Measurements from ENCODE around the gene PGBD4. TPM values are rescaled to one million over a fixed set of nuclear protein-coding genes. Genes with fewer than 3 reads are reported as not detected.

PGBD4 gene
- total RNA-seq, 1 experiment from 2014 or later: 1.5 TPM

DNA sequence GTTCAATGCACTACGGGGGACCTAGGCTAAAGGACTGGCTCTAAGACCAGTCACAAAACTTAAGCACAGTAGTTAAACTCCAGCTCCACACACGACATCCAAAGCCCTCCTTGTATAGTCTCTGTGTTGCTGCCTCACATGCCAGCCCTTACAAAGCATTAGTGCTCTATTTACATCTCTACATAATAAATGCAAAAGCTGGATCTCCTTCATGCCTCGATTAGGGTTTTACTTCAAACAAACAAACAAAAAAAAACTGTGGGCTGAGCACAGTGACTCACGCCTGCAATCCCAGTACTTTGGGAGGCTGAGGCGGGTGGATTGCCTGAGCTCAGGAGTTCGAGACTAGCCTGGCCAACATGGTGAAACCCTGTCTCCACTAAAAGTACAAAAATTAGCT, 9.6 kb downstream of the PGBD4 start:
- DNase-seq: no peak
- no peaks in the 10 kb centered on the region for H3K27me3 Mint-ChIP-seq (ENCODE audit: insufficient read depth, unreplicated experiment)
- BruUV-seq (replicated peaks): no TSS peak
- no peaks in the 10 kb centered on the region for H3K9me3 ChIP-seq
- no peak overlapping the region for H3K4me3 ChIP-seq (ENCODE audit: low read depth, low read length)
- ChIA-PET CTCF (interaction anchor here (0.6 to 1.0 kb wide), 2 partner anchors 55 to 256 kb away, joined by 3 read pairs; partner anchors contain the start of gene LPCAT4), POLR2A (no interaction called here)
- no peaks in the 10 kb centered on the region for H3K36me3 ChIP-seq (ENCODE audit: control insufficient read depth, insufficient read depth, low read length)
- intact Hi-C loops (cut with micrococcal nuclease; ENCODE audit: unreplicated experiment): no loop called here
- no peak overlapping the region for H3K4me3 Mint-ChIP-seq (ENCODE audit: unreplicated experiment)
- H3K36me3 Mint-ChIP-seq (ENCODE audit: insufficient read depth, unreplicated experiment): no peaks in the 10 kb centered on the region
- H3K27ac Mint-ChIP-seq (ENCODE audit: unreplicated experiment): no peak overlapping the region
- TF ChIP-seq, protein P1, sequence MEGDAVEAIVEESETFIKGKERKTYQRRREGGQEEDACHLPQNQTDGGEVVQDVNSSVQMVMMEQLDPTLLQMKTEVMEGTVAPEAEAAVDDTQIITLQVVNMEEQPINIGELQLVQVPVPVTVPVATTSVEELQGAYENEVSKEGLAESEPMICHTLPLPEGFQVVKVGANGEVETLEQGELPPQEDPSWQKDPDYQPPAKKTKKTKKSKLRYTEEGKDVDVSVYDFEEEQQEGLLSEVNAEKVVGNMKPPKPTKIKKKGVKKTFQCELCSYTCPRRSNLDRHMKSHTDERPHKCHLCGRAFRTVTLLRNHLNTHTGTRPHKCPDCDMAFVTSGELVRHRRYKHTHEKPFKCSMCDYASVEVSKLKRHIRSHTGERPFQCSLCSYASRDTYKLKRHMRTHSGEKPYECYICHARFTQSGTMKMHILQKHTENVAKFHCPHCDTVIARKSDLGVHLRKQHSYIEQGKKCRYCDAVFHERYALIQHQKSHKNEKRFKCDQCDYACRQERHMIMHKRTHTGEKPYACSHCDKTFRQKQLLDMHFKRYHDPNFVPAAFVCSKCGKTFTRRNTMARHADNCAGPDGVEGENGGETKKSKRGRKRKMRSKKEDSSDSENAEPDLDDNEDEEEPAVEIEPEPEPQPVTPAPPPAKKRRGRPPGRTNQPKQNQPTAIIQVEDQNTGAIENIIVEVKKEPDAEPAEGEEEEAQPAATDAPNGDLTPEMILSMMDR (IDR thresholded peaks at IDR 0.05; ENCODE audit: insufficient read depth in 1 of 2, low read depth in 1 of 2, low read length in 1 of 2, severe bottlenecking in 1 of 2, unreplicated experiment in 1 of 2): no peak
- H3K4me1 Mint-ChIP-seq (ENCODE audit: low read depth, unreplicated experiment): no peaks in the 10 kb centered on the region
- H3K9me3 Mint-ChIP-seq (ENCODE audit: unreplicated experiment): no peaks in the 10 kb centered on the region
- no peaks in the 10 kb centered on the region for H3K27me3 ChIP-seq (replicated peaks; ENCODE audit: control insufficient read depth, insufficient read depth, low read length)
- no peaks in the 10 kb centered on the region for H3K4me1 ChIP-seq

DNA sequence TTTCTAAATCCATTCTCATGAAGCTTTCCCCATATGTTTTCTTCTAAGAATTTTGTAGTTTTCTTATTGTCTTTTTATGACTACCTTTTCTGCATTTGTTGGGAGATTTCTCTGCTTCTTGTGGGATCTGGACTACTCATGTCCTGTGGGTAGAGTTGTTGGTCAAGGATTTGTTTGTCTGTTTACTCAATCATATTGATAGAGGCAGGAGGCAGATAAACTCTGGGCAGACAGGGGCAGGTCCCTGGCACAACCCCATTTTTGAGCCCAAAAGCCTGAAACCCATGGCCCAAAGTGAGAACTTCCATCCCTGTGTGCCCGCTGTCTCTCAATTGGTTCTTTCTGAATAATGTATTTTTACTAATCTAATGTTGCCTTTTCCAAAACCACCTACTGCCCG, 12.3 kb downstream of the PGBD4 start:
- intact Hi-C loops (cut with micrococcal nuclease; ENCODE audit: unreplicated experiment): no loop called here

DNA sequence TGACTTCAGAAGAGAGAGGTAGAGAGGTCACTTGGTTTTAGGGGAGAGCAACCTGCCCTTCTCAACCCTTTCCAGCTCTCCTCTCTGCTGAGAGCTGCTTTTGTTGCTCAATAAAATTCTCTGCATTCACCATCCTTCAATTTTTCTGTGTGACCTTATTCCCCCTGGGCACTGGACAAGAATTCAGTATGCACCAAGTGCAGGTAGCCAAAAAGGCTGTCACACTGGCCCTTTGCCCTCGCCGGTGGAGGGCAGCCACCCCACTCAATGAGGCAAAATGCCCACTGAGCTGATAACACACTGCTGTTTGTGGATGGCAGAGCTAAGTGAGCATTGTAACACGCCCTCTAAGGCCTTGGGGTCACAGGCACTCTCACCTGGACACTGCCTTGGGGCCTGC, 12.9 kb downstream of the PGBD4 start:
- Mint-ChIP-seq H3K4me1 (ENCODE audit: low read depth, unreplicated experiment) (no peaks in the 10 kb centered on the region), H3K4me3 (ENCODE audit: unreplicated experiment) (no peak overlapping the region), H3K27me3 (ENCODE audit: insufficient read depth, unreplicated experiment) (no peaks in the 10 kb centered on the region), H3K9me3 (ENCODE audit: unreplicated experiment) (no peaks in the 10 kb centered on the region), H3K27ac (ENCODE audit: unreplicated experiment) (no peak overlapping the region), H3K36me3 (ENCODE audit: insufficient read depth, unreplicated experiment) (no peaks in the 10 kb centered on the region)
- CTCF ChIA-PET: no interaction called here
- TF ChIP-seq, protein P1 (IDR thresholded peaks at IDR 0.05; ENCODE audit: insufficient read depth in 1 of 2, low read depth in 1 of 2, low read length in 1 of 2, severe bottlenecking in 1 of 2, unreplicated experiment in 1 of 2): no peak
- no peak for DNase-seq
- Histone ChIP-seq H3K27me3 (replicated peaks; ENCODE audit: control insufficient read depth, insufficient read depth, low read length) (no peaks in the 10 kb centered on the region), H3K9me3 (no peaks in the 10 kb centered on the region), H3K36me3 (ENCODE audit: control insufficient read depth, insufficient read depth, low read length) (no peaks in the 10 kb centered on the region), H3K4me1 (no peaks in the 10 kb centered on the region), H3K4me3 (ENCODE audit: low read depth, low read length) (no peak overlapping the region)
- intact Hi-C loops (cut with micrococcal nuclease; ENCODE audit: unreplicated experiment): no loop called here
- BruUV-seq (replicated peaks): no TSS peak
- POLR2A ChIA-PET: no interaction called here

More for the DNA sequence above, 12.3 kb downstream of the PGBD4 start:
- H3K36me3 Mint-ChIP-seq (ENCODE audit: insufficient read depth, unreplicated experiment): no peaks in the 10 kb centered on the region
- no peak for DNase-seq
- H3K9me3 Mint-ChIP-seq (ENCODE audit: unreplicated experiment): no peaks in the 10 kb centered on the region
- no peak overlapping the region for H3K4me3 Mint-ChIP-seq (ENCODE audit: unreplicated experiment)
- H3K4me1 Mint-ChIP-seq (ENCODE audit: low read depth, unreplicated experiment): no peaks in the 10 kb centered on the region
- H3K27ac Mint-ChIP-seq (ENCODE audit: unreplicated experiment): no peak overlapping the region
- TF ChIP-seq, protein P1 (IDR thresholded peaks at IDR 0.05; ENCODE audit: insufficient read depth in 1 of 2, low read depth in 1 of 2, low read length in 1 of 2, severe bottlenecking in 1 of 2, unreplicated experiment in 1 of 2): no peak
- Histone ChIP-seq H3K4me3 (ENCODE audit: low read depth, low read length) (no peak overlapping the region), H3K27me3 (replicated peaks; ENCODE audit: control insufficient read depth, insufficient read depth, low read length) (no peaks in the 10 kb centered on the region), H3K9me3 (no peaks in the 10 kb centered on the region), H3K36me3 (ENCODE audit: control insufficient read depth, insufficient read depth, low read length) (no peaks in the 10 kb centered on the region), H3K4me1 (no peaks in the 10 kb centered on the region)
- H3K27me3 Mint-ChIP-seq (ENCODE audit: insufficient read depth, unreplicated experiment): no peaks in the 10 kb centered on the region
- POLR2A ChIA-PET: no interaction called here
- CTCF ChIA-PET: no interaction called here
- no TSS peak for BruUV-seq (replicated peaks)
